CD4-positive, alpha-beta T cell treated with Interferon gamma for 1 hour (primary cell): Measurements from ENCODE around the gene SAMD11.
"Not testable (repeated sequence)": the region's sequence is repeated elsewhere in the genome, so short reads cannot be mapped to it uniquely, and the experiment has no call there.

ENCODE experiments used
- DNase-seq: peaks from one replicate; pipeline ENCODE4 v3.0.0-alpha.2; 2020

The SAMD11 gene

DNA sequence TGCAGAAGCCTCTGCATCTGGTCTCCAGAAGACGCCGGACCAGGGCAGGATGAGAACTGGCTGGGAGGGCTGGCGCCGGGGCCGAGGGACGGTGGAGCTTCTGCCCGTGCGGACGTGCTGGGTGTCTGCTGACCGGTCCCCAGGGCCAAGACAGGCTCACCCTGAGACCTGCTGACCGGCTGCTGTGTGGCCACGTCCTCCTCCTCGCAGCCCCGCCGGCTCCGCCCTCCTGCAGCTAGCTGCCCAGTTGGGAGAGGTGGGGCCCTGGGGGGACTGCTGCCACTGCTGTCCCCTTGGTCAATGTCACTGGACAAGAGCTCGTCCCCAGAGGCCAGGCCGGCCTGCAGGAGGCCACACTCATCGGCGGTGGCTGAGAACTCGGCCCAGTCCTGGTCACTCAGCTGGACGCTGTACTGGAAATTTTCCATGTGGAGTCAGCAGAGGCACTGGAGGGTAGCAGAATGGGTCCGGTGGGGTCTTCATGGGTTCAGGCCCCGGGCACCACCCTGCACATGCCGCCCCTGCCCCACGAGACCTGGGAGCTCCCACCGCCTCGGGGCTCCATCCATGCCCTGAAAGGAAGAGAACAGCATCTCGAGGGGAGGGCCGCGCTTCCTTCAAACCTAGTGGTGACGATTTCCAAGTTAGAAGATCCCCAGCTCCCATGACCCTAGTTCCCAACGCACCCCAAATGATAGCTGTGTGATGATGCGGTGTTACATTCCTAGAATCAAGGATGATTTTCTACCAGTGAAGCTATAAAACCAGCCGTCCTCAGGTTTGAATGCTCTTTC lies 57.1 kb downstream of the SAMD11 start:
- DNase-seq, result no peak

DNA sequence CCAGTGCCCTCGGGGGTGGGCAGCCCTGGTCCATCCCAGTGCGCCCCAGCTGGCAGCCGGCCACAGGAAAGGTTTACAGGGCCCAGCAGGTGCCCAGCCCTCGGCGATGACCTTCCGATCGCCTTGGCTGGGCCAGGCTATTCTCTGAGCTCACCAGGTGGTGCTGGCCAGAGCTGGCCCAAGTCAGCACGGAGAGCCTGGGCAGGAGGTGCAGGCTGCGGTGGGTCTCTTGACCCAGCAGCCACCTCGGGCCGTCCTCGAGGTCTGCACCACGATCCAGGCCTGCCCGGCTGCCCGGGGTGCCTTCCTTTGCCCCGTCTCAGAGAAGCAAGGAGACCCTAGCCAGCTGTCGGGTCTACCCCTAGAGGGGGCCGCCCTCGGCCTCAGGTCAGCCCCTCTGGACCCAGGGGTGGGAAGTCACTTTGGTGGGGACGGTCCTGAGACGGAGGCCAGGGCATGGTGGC lies 57.8 kb downstream of the SAMD11 start:
- DNase-seq, result no peak

DNA sequence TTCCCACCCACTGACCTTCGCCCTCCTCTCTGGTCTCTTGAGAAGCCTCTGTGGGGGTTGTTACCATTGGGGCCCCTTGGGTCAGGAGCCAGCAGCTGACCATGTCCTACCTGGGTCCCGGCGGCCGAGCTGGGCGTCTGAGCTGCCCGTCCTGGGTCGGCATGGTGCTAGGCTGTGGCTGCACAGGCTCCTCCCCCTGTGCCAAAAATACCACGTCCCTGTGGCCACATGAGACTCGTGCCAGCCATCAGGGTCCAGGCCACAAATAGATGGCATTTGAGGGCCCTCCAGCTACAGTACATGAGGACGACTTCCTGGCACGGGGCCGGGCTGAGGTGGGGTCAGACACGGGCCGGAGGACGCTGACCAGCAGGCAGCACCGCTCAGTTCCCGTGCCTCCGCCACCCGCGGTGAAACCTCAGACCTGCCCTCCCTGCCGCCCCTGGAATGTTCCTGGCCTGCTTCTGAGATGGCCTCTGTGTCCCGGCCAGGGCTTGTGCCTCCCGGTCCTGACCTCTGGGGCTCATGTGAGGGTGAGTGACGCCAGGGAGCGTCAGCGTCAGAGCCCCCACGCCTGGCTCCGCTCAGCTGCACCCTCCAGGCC lies 58.3 kb downstream of the SAMD11 start, which contains the start of gene PERM1:
Gene PERM1, minus strand, starts transcription at position 139 of the 604 bp plus-strand sequence. CDS start 1,064 bp downstream, outside the sequence.
- no peak for DNase-seq

DNA sequence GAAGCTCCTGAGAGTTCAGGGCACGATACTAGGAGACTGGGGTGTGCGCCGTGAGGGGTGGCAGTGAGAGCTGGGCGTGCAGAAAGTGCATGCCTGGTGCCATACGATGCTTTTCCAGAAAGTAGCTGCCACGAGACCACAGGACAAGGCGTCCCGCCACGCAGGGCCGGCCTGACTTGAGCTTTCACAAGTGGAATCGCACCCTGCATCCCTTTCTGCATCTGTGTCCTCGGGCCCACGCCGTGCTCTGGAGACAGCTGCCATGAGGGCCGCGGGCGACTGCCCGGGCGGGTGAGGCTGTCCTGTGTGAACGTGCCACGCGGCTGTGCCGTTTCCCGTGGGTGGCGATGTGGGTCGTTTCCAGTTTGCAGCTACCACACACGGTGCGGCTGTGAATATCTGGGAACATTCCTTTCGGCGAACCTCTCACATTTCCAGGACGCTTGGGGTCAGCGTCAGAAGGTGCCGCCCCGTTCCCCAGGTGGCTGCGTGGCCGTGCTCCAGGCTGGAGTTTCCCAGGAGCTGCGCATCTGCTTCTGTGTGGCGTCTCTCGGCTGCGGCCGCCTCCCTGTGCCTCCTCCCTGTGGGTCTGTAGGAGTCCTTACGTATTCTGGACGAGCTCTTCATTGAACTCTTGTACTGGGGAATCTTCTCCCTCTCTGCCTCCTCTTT lies 59.2 kb downstream of the SAMD11 start:
- DNase-seq, result no peak

DNA sequence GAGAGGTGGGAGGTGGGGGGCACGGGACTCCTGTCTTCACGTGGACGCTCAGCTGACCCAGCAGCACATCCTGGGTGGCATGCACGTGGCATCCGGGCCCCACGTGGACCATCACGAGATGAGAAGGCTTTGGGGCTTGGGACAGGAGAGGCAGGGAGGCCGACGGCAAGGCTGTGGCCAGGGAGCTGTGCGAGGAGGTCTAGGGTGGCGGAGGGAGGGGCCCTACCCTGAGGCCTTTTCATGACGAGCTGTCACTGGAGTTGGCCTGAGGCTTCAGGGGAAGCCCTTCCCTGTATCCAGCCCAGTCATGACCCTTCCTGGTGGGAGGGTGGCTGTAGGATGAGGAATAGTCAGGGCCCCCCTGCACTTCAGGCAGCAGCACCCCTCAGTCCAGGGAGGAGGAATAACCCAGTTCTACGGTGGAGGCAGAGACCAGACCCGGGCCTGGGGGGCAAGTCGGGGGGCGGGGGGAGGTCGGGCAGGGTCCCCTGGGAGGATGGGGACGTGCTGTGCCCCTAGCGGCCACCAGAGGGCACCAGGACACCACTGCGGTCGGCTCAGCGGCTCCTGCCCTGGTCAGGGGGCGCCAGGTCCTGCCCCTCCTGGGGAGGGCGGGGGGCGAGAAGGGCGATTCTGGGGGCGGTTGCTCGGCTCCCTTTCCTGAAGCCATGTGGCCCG lies 60.2 kb downstream of the SAMD11 start:
- peak; percentile 50 for DNase-seq

DNA sequence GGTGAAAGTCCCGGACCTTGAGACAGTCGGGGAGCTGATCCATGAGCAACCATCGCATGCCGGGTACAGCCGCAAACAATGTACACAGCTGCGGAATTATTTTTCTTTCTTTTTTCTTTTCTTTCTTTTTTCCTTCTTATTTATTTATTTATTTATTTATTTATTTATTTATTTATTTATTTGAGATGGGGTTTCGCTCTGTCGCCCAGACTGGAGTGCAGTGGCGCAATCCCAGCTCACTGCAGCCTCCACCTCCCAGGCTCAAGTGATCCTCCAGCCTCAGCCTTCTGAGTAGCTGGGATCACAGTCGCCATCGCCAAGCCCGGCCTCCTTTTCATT lies 60.7 kb downstream of the SAMD11 start:
- DNase-seq, result no peak

DNA sequence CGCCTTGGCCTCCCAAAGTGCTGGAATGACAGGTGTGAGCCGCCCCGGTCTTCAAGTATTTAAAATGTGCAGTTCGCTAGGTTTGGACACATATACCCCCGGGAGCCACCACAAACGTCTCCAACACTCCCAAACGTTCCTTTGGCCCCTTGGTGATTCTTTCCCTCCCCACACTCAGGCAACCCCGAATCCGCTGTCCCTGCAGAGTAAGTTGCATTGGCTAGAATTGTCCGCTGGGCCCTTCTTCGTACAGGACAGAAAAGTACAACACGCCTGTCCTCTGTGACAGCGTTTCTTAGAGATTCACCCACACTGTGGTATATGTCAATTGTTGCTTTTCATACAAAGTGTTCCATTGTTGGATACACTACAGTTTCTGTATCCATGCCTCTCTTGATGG lies 61.4 kb downstream of the SAMD11 start:
- no peak for DNase-seq

DNA sequence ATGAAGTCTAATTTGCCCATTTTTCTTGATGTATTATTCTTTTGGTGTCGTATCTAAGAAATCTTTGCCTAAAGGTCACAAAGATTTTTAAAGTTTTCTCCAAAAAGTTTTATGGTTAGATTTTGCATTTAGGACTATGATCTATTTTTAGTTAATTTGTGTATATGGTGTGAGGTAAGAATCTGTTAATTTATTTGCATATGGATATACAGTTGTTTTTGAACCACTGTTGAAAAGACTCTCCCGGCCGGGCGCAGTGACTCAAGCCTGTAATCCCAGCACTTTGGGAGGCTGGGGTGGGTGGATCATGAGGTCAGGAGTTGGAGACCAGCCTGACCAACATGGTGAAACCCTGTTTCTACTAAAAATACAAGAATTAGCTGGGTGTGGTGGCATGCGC lies 64.3 kb downstream of the SAMD11 start:
- not testable (repeated sequence) for DNase-seq

DNA sequence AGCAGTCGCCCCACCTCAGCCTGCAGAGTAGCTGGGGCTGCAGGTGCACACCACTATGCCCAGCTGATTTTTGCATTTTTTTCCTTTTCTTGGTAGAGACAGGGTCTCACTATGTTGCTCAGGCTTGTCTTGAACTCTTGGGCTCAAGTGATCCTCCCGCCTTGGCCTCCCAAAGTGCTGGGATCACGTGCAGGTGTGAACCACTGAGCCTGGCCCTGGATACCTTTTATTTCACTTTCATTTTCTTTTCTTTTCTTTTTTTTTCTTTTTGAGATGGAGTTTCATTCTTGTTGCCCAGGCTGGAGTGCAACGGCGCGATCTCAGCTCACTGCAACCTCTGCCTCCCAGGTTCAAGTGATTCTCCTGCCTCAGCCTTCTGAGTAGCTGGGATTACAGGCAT lies 67.6 kb downstream of the SAMD11 start:
- DNase-seq, result not testable (repeated sequence)

DNA sequence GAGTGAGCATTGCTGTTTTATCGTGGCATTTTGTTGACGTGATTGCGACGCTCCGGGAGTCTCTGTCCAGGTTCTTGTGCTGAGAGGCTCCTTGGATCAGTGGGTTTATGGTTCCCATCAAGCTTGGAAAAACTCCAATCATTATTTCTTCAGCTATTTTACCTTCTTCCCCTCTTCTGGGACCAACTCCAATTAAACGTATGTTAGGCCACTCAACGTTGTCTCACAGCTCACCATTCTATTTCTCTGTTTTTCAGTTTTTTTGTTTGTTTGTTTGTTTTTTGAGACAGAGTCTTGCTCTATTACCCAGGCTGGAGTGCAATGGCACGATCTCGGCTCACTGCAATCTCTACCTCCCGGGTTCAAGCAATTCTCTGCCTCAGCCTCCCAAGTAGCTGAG lies 68.2 kb downstream of the SAMD11 start:
- no peak for DNase-seq

DNA sequence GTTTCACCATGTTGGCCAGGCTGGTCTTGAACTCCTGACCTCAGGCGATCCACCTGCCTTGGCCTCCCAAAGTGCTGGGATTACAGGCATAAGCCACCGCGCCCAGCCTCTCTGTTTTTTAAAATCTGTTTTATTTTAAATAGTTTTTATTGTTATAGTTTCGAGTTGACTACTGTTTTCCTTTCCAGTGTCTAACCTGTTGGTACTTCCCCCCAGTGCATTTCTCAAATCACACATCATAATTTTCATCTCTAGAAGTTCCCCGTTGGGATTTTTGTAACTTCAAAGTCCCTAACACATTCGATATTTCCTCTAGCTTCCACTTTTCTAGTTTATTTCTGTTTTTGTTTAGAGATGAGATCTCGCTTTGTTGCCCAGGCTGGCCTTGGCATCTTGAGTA lies 68.6 kb downstream of the SAMD11 start:
- DNase-seq, result no peak

DNA sequence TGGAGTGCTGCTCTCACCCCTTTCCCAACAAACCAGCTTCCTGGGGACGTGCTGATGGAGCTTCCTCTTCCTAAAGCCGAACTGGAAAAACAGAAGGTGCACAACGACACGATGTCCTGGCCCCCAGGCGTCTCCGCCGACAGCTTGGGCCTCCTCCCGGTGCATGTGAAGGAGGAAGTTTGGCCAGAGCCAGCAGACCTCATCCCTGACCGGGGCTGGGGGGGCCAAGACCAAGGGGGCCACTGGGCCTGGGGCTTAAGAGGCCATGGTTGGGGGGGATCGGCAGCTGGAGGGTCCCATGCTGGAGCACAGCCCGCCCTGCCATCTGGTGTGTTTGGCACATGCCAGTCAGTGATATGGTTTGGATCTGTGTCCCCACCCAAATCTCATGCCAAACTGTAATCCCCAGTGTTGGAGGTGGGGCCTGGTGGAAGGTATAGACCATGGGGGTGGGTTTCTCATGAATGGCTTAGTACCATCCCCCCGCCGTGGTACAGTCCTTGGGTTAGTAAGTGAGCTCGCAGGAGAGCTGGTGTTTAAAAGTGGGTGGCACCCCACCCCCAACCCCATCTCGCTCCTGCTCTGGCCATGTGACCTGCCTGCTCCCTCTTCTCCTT lies 69.8 kb downstream of the SAMD11 start:
- no peak for DNase-seq
